SK-N-SH treated with all-trans-retinoic acid at 6 μM for 48 hours (cell line): ENCODE results near the gene AIG1.

Experiments used
- ATAC-seq: fragments of 200-7000 bp; cut with Tn5 transposase; 3 replicates; pipeline ENCODE4 v1.9.1; 2020; ENCODE audit warnings: mild to moderate bottlenecking, moderate library complexity
- ARNTL ChIP-seq: fragments of 450-650 bp; formaldehyde crosslinking; IDR thresholded peaks from 2 replicates; pipeline ENCODE4 v1.5.0; 2020; ENCODE audit warnings: low read depth, mild to moderate bottlenecking, moderate library complexity, borderline replicate concordance
- CREB5 ChIP-seq: fragments of 250-450 bp; sonication (Bioruptor Pico); IDR thresholded peaks from 2 replicates; pipeline ENCODE4 v1.5.1; 2020; ENCODE audit warnings: low read depth, mild to moderate bottlenecking, moderate library complexity
- CSDC2 ChIP-seq: fragments of 250-450 bp; sonication (Bioruptor Pico); IDR thresholded peaks from 2 replicates; pipeline ENCODE4 v1.5.0; 2020; ENCODE audit warnings: mild to moderate bottlenecking, moderate library complexity
- ESRRG ChIP-seq: fragments of 250-450 bp; sonication (Bioruptor Pico); IDR thresholded peaks from 2 replicates; pipeline ENCODE4 v1.6.1; 2021; ENCODE audit warnings: mild to moderate bottlenecking
- GLIS3 ChIP-seq: fragments of 250-450 bp; sonication (Bioruptor Pico); IDR thresholded peaks from 2 replicates; pipeline ENCODE4 v1.5.0; 2020; ENCODE audit warnings: mild to moderate bottlenecking, moderate library complexity
- ISL1 ChIP-seq: fragments of 250-450 bp; sonication (Bioruptor Pico); IDR thresholded peaks from 2 replicates; pipeline ENCODE4 v2.1.2; 2022; ENCODE audit warnings: mild to moderate bottlenecking, moderate library complexity
- OSR1 ChIP-seq: fragments of 250-450 bp; sonication (Bioruptor Pico); IDR thresholded peaks from 2 replicates; pipeline ENCODE4 v1.8.0; 2022; ENCODE audit warnings: moderate library complexity, mild to moderate bottlenecking, inconsistent platforms
- PPARA ChIP-seq: fragments of 250-450 bp; sonication (Bioruptor Pico); IDR thresholded peaks from 2 replicates; pipeline ENCODE4 v1.5.0; 2020; ENCODE audit warnings: mild to moderate bottlenecking, borderline replicate concordance
- RARB ChIP-seq: fragments of 250-450 bp; sonication (Bioruptor Pico); IDR thresholded peaks from 2 replicates; pipeline ENCODE4 v1.8.0; 2021; ENCODE audit warnings: mild to moderate bottlenecking, moderate library complexity
- SNAI2 ChIP-seq: fragments of 250-450 bp; sonication (Bioruptor Pico); IDR thresholded peaks from 2 replicates; pipeline ENCODE4 v1.5.0; 2020; ENCODE audit warnings: mild to moderate bottlenecking, moderate library complexity
- TCF4 ChIP-seq: fragments of 250-450 bp; sonication (Bioruptor Pico); IDR thresholded peaks from 2 replicates; pipeline ENCODE4 v1.8.0; 2021; ENCODE audit warnings: mild to moderate bottlenecking, moderate library complexity, borderline replicate concordance
- TOX ChIP-seq: fragments of 250-450 bp; sonication (Bioruptor Pico); IDR thresholded peaks from 2 replicates; pipeline ENCODE4 v1.8.0; 2021; ENCODE audit warnings: mild to moderate bottlenecking, moderate library complexity, borderline replicate concordance
- TSHZ2 ChIP-seq: fragments of 250-450 bp; sonication (Bioruptor Pico); IDR thresholded peaks from 2 replicates; pipeline ENCODE4 v1.5.0; 2020; ENCODE audit warnings: mild to moderate bottlenecking, moderate library complexity
- ZFP3 ChIP-seq: fragments of 250-450 bp; sonication (Bioruptor Pico); IDR thresholded peaks from 2 replicates; pipeline ENCODE4 v1.5.0; 2020; ENCODE audit warnings: mild to moderate bottlenecking, moderate library complexity
- ZFP30 ChIP-seq: fragments of 450-650 bp; formaldehyde crosslinking; IDR thresholded peaks from 2 replicates; pipeline ENCODE4 v1.5.0; 2022; ENCODE audit warnings: mild to moderate bottlenecking, moderate library complexity
- ZNF565 ChIP-seq: fragments of 450-650 bp; formaldehyde crosslinking; conservative IDR thresholded peaks from 2 replicates; pipeline ENCODE4 v1.5.0; 2020; ENCODE audit warnings: low read depth, mild to moderate bottlenecking, moderate library complexity
- TF ChIP-seq, protein P1 (sequence below): fragments of 250-450 bp; sonication (Bioruptor Pico); IDR thresholded peaks from 2 replicates; pipeline ENCODE4 v1.5.1; 2021; ENCODE audit warnings: mild to moderate bottlenecking, moderate library complexity
- TF ChIP-seq, protein P2 (sequence below): fragments of 250-450 bp; sonication (Bioruptor Pico); IDR thresholded peaks from 2 replicates; pipeline ENCODE4 v1.8.0; 2021; ENCODE audit warnings: low read depth, mild to moderate bottlenecking, moderate library complexity, borderline replicate concordance
- TF ChIP-seq, protein P3 (sequence below): fragments of 250-450 bp; sonication (Bioruptor Pico); IDR thresholded peaks from 2 replicates; pipeline ENCODE4 v1.8.0; 2020; ENCODE audit warnings: mild to moderate bottlenecking, moderate library complexity, borderline replicate concordance

The AIG1 gene

DNA sequence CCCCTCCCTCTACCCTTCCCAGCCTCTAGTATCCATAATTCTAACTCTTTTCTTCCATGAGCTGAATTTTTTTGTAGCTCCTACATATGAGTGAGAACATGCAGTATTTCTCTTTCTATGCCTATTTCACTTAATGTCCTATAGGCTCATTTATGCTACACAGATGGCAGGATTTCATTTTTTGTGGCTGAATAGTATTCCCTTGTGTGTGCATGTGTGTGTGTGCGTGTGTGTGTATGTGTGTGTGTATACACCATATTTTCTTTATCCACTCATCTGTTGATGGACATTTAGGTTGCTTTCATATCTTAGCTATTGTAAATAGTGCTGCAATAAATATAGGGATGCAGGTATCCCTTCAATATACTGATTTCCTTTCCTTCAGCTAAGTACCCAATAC, 288.8 kb downstream of the AIG1 start:
- TF ChIP-seq GLIS3 (CRISPR knock-in tag), result no peak
- no peak for ATAC-seq

- TF ChIP-seq ESRRG, result no peak
- no peak for TF ChIP-seq ZFP30 (CRISPR knock-in tag)
- TF ChIP-seq, protein P1, sequence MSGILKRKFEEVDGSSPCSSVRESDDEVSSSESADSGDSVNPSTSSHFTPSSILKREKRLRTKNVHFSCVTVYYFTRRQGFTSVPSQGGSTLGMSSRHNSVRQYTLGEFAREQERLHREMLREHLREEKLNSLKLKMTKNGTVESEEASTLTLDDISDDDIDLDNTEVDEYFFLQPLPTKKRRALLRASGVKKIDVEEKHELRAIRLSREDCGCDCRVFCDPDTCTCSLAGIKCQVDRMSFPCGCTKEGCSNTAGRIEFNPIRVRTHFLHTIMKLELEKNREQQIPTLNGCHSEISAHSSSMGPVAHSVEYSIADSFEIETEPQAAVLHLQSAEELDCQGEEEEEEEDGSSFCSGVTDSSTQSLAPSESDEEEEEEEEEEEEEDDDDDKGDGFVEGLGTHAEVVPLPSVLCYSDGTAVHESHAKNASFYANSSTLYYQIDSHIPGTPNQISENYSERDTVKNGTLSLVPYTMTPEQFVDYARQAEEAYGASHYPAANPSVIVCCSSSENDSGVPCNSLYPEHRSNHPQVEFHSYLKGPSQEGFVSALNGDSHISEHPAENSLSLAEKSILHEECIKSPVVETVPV (CRISPR knock-in tag), result no peak
- TF ChIP-seq ARNTL (CRISPR knock-in tag), result no peak
- TF ChIP-seq TSHZ2 (CRISPR knock-in tag), result no peak
- no peak for TF ChIP-seq ZFP3 (CRISPR knock-in tag)
- TF ChIP-seq, protein P2, sequence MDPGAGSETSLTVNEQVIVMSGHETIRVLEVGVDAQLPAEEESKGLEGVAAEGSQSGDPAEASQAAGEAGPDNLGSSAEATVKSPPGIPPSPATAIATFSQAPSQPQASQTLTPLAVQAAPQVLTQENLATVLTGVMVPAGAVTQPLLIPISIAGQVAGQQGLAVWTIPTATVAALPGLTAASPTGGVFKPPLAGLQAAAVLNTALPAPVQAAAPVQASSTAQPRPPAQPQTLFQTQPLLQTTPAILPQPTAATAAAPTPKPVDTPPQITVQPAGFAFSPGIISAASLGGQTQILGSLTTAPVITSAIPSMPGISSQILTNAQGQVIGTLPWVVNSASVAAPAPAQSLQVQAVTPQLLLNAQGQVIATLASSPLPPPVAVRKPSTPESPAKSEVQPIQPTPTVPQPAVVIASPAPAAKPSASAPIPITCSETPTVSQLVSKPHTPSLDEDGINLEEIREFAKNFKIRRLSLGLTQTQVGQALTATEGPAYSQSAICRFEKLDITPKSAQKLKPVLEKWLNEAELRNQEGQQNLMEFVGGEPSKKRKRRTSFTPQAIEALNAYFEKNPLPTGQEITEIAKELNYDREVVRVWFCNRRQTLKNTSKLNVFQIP (CRISPR knock-in tag), result no peak
- no peak for TF ChIP-seq SNAI2 (CRISPR knock-in tag)
- no peak for ATAC-seq
Measured at GRCh38 chr6:143356101-143356880, 295.6 kb downstream of the AIG1 start.

- no peak for TF ChIP-seq TSHZ2 (CRISPR knock-in tag)
- TF ChIP-seq CSDC2 (CRISPR knock-in tag), result no peak
- TF ChIP-seq CREB5 (CRISPR knock-in tag), result no peak
- TF ChIP-seq ZNF565 (CRISPR knock-in tag), result no peak
- no peak for TF ChIP-seq OSR1
- TF ChIP-seq TOX, result no peak
- no peak for TF ChIP-seq RARB (CRISPR knock-in tag)
- TF ChIP-seq, protein P3, sequence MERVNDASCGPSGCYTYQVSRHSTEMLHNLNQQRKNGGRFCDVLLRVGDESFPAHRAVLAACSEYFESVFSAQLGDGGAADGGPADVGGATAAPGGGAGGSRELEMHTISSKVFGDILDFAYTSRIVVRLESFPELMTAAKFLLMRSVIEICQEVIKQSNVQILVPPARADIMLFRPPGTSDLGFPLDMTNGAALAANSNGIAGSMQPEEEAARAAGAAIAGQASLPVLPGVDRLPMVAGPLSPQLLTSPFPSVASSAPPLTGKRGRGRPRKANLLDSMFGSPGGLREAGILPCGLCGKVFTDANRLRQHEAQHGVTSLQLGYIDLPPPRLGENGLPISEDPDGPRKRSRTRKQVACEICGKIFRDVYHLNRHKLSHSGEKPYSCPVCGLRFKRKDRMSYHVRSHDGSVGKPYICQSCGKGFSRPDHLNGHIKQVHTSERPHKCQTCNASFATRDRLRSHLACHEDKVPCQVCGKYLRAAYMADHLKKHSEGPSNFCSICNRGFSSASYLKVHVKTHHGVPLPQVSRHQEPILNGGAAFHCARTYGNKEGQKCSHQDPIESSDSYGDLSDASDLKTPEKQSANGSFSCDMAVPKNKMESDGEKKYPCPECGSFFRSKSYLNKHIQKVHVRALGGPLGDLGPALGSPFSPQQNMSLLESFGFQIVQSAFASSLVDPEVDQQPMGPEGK, result no peak
- no peak for TF ChIP-seq TCF4 (CRISPR knock-in tag)
- no peak for TF ChIP-seq ZFP3 (CRISPR knock-in tag)
- TF ChIP-seq ESRRG, result no peak
- TF ChIP-seq PPARA (CRISPR knock-in tag), result no peak
- TF ChIP-seq SNAI2 (CRISPR knock-in tag), result no peak
- TF ChIP-seq ISL1 (CRISPR knock-in tag), result no peak
- TF ChIP-seq, protein P1 (CRISPR knock-in tag), result no peak
- no peak for TF ChIP-seq ARNTL (CRISPR knock-in tag)
- ATAC-seq, result no peak
Measured at GRCh38 chr6:143357152-143357551, 296.5 kb downstream of the AIG1 start.
